Ovary (tissue), 3 donors: ENCODE measurements around the gene MMP10.

Experiments used
- POLR2A ChIP-seq: fragments of 450-650 bp; IDR thresholded peaks from one replicate; pipeline ENCODE4 v1.6.1; 2017; ENCODE audit warnings: antibody characterized with exemption, mild to moderate bottlenecking, moderate library complexity
- TF ChIP-seq, protein P1 (sequence below), 3 donors: fragments of 450-650 bp in 2 of 3; fragments of 200-600 bp in 1 of 3; IDR thresholded peaks; one replicate each; pipeline versions ENCODE4 v1.5.1 to v1.8.0; 2016 to 2022; ENCODE audit warnings: antibody characterized with exemption in 3 of 3, mild to moderate bottlenecking in 1 of 3
- donor health status: DM: no; HTN: no; CAD: no.

DNA sequence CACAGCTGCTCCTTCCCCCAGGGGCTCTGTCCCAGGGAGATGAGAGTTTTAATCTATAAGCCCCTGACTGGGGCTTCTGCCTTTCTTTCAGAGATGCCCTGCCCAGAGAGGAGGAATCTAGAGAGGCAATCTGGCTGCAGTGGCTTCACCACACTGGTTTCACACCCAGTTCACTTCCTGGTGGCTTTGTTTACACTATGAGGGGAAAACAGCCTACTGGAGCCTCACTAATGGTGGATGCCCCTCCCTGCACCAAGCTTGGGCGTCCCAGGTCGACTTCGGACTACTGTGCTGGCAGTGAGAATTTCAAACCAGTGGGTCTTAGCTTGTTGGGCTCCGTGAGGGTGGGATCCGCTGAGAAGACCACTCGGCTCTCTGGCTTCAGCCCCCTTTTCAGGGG lies 39.1 kb upstream of the MMP10 start:
- TF ChIP-seq, protein P1, sequence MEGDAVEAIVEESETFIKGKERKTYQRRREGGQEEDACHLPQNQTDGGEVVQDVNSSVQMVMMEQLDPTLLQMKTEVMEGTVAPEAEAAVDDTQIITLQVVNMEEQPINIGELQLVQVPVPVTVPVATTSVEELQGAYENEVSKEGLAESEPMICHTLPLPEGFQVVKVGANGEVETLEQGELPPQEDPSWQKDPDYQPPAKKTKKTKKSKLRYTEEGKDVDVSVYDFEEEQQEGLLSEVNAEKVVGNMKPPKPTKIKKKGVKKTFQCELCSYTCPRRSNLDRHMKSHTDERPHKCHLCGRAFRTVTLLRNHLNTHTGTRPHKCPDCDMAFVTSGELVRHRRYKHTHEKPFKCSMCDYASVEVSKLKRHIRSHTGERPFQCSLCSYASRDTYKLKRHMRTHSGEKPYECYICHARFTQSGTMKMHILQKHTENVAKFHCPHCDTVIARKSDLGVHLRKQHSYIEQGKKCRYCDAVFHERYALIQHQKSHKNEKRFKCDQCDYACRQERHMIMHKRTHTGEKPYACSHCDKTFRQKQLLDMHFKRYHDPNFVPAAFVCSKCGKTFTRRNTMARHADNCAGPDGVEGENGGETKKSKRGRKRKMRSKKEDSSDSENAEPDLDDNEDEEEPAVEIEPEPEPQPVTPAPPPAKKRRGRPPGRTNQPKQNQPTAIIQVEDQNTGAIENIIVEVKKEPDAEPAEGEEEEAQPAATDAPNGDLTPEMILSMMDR (IDR thresholded peaks at IDR 0.05): no peak
- TF ChIP-seq POLR2A: no peak
